HG02678 (cell line): ENCODE measurements around the gene ZNF346.
"Not testable (repeated sequence)": the region's sequence is repeated elsewhere in the genome, so short reads cannot be mapped to it uniquely, and the experiment has no call there.

Experiments
- ATAC-seq: cut with Tn5 transposase; IDR thresholded peaks from one replicate; pipeline ENCODE4 v1.9.1; 2021; ENCODE audit warnings: mild to moderate bottlenecking, moderate library complexity; ENCODE audit not compliant: unreplicated experiment

The ZNF346 gene

DNA sequence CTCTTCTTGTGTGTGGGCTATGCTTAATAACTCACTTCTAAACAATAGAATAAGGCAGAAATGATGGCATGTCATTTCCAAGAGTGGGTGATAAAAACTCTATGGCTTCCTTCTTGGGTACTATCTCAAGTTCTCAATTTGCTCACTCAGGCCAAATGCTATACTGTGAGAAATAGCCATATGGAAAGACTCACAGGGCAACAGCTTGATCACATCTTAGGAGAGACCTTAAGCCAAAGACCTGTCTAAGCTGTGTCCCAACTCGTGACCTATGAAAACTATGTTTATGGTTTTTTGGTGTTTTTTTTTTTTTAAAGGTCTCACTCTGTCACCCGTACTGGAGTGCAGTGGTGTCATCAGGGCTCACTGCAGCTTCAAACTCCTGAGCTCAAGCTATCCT lies 13.8 kb upstream of the ZNF346 start:
- no peak for ATAC-seq

DNA sequence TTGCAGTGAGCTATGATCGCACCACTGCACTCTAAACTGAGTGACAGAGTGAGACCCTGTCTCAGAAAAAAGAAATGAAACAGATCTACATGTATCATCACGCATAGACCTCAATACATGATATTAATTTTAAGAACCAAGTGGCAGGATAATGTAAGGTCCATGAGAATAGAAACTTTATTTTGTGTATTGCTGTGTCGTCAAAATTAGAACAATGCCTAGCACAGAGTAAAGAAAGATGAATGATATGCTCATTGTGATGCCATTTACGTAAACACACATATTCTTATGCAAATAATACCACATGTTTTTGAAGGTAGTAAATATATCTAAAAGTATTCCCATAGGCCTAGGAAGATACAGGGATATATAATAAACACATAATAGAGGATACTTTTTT lies 12.3 kb upstream of the ZNF346 start:
- ATAC-seq, result no peak

DNA sequence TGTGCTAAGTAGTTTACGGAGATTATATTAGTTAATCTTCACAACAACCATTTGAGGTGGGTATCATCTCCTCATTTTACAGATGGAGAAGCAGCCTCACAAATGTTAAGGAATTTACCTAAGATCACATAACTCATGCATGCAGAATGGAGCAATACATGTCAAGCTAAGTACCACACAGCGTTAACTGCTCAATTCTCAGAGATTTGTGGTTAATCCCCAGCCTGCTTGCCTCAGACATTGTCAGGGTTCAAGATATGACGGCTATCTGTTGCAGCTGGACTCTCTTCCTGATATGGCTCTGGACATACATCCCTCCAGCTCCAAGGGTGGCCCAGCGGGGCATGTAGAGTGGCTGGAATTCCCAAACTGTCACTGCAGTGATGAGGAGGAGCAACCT lies 7.3 kb upstream of the ZNF346 start:
- no peak for ATAC-seq

DNA sequence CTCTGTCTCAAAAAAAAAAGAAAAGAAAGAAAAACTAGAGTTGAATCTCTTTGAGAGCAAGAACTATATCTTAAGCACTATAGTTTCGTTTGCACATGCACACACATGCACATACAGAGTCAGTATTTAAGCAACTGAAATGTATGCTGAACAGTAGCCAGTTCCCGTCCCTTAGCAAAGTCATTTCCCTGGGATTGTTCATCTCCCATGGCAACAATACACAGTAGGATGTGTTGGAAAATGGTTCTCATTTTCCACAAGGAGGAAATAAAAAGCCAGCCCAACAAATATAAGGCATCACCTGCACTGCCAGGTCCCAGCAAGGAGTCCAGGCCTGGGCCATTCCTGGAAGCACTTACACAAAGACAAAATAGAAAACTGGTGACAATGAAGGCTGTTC lies 4.2 kb upstream of the ZNF346 start:
- no peak for ATAC-seq

DNA sequence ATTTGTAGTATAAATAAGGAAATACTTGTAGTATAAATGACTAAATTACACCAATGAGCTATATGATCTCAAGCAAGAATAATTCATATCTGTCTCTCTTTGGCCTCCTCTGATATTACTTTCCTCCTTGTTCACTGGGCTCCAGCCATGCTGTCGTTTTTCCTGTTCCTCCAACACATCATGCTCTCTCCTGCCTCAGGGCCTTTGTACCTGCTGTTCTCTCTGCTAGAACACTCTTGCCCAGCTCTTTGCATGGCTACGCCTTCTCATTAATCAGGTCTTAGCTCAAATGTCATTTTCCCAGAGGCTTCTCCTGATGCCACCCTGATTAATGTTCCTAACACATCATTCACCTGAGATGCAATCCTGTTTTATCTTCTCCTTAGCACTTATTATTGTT lies 2.5 kb upstream of the ZNF346 start:
- ATAC-seq, result no peak

DNA sequence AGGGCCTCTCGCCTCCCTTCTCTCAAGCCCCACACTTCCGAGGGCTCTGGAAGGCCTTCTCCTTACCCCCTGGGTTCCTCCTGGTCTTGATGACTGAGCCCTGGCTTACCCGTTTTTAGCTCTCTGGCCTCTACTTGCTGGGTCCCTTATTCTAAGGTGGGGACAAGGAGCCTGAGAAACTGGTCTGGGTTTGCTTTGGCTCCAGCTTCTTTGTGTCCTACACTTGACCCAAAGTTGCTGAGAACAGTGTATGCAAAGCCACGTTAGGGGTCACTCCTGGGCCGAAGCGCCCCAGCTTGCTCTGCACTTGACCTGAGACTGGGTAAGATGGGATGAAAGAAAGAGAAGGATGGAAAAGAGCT lies 788 bp downstream of the ZNF346 start:
- ATAC-seq, result peak; percentile 9

DNA sequence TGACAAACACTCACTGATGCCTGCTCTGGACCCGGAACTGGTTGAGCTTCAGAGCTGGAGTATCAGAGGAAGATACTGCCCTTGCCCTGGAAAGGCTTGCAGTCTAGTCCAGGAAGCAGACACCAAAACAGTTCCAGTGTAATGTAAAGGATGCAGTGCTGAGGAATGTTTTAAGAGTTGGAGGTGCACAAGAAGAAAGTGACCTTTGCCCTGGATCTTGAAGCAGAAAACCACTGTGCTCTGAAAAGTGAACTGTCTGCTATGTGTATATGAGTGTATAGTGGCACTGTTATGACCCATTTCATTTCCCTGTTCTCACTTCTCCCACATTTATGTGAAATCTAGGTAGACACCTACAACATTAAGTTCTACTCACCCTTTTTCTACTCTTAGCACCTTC lies 2.1 kb downstream of the ZNF346 start:
- ATAC-seq, result no peak

DNA sequence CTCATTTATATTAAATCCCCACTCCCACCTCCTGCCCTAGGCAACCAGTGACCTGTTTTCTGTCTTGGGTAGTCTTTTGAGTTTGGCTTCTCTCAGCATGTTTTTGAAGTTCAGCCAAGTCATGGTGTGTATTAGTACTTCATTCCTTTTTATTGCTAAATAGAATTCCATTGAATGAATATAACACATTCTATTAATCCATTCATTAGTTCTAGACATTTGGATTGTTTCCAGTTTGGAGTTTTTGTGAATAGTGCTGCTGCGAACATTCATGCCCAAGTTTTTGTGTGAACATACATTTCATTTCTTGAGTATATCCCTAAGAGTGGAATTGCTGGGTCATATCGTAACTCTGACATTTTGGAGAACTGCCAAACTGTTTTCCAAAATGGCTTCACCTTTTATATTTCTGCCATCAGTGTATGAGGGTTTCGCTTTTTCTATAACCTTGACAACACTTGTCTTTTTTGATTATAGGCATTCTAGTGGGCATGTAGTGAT lies 2.7 kb downstream of the ZNF346 start:
- no peak for ATAC-seq

DNA sequence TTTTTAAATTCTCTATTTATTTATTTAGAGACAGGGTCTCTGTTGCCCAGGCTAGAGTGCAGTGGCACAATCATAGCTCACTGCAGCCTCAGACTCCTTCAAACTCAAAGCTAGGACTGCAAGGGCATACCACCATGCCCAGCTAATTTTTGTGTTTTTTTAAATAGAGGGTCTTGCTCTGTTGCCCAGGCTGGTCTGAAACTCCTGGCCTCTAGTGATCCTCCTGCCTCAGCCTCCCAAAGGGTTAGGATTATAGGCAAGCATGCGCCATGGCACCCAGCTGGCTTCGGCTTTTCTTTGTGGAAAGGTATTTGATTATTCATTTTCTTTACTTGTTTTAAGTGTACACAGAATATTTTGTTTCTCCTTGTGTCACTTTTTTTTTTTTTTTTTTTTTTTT lies 5.2 kb downstream of the ZNF346 start:
- ATAC-seq, result no peak

DNA sequence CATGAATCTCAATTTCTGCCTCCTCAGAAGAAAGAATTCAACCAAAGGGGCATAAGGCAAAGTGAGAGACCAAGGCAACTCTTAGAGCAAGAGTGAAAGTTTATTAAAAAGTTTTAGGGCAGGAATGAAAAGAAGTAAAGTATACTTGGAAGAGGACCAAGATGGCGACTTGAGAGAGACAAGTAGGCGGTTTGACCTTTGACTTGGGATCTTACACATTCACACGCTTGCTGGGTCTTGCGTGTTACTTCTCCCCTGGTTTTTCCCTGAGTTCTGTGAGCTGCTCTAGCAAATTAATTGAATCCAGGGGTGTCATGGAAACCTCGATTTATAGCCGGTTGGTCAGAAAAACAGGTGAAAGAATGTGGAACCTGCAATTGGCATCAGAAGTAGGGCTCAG lies 7.0 kb downstream of the ZNF346 start:
- ATAC-seq, result no peak

DNA sequence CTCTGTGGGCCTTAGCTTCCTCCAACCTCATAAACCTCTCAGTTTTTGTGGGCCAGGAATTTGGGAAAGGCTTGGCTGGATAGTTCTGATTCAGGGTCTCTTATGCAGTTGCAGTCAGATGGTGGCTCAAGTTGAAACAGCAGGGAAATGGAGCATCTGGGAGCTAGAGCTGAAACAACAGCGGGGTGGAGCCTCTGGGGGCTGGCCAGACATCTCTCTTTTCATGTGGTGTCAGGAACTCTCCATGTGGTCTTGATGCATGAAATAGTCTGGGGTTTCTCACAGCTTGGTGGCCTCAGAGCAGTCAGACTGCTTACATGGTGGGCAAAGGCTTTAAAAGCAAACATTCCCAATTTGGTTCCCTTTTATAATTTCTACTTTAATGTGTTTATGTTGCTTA lies 13.5 kb downstream of the ZNF346 start:
- ATAC-seq, result no peak

DNA sequence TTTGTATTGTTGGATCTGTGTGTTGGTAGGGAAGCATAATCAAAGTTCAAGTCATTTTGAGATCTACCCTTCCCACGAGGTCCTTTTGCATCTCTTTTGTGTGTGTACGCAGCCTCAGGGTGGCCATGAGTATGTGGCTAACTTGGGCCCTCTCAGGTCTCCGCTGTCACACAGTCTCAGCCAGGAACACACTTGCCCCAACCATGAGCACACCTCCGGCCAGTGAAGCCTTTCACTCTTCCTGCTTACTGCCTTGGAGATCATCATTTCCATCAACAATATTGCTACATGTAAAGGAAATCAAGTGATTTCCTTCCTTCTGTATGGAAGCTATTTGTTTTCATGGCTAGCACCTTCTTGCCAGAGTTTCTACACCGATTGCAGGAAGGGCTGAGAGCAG lies 13.9 kb downstream of the ZNF346 start:
- ATAC-seq, result no peak

DNA sequence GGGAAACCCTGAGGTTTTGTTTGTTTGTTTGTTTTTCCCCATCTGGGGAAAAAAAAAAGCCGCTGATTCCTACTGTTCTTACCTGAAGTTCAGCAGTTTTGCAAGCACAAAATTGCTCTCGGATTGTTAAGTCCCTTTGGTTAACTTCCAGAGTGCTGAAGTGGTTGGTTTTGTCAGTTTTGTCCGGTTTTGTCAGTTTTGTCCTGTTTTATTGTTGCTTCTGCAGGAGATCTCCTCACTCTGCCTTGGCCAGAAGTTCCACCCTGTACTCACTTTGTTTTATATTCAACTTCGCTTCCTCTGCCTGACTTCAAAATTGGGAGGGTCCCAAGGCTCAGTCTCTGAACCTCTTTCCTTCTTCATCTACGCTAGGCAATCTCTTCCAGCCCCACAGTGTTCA lies 14.4 kb downstream of the ZNF346 start:
- no peak for ATAC-seq

DNA sequence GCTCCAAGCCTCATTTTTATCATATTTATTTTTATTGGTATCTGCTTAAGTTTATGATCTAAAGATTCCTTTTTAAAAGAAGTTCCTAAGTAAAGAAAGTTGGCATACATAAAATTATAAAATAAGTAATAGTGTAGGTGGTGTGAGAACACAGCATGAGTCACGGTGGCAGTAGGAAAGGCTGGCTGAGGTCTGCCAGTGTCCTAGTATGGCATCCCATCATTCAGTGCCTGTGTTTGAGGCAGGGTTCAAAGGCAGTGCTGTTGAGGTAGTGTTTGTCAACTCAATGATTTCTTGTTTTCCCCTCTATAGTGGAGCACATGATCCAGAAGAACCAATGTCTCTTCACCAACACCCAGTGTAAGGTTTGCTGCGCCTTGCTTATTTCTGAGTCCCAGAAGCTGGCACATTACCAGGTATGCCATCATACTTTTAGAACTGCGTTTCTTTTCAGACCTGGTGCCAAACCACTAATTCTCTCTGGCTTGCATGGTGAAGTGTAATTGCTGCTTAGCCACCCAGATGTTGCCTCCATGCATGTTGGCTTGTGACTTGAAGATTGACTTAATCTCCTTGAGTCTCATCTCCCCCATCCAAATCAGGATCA lies 18.4 kb downstream of the ZNF346 start:
- ATAC-seq, result no peak

DNA sequence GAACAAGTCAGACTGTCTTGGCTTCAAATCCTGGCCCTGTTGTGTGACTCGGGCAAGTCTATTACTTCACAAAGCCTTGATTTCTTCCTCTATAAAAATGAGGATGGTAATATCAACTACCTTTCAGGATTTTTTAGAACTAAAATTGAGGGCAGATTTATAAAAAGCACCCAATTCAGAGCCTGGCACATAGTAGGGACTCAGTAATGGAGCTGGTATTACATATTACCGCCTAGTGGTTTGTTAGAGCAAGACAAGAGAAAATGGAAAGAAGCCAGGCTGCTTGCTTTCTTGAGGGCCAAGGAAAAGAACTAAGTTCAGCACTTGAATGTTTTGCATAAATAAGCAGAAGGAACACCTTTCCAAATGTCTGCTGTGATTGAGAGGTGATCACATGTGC lies 19.4 kb downstream of the ZNF346 start:
- no peak for ATAC-seq

DNA sequence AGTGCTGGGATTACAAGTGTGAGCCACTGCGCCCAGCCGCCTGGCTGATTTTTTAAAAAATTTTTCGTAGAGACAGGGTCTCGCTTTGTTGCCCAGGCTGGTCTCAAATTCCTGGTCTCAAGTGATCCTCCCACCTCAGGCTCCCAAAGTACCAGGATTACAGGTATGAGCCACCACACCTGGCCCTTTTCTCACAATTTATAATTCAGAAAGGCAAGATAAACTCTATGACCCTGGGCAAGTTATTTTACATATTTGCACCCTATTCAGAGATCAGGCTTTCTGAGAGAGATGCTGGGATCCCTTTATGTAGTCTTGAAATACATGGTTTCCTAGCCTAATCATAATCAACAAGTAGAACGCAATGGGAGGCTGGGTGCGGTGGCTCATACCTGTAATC lies 20.6 kb downstream of the ZNF346 start:
- no peak for ATAC-seq

DNA sequence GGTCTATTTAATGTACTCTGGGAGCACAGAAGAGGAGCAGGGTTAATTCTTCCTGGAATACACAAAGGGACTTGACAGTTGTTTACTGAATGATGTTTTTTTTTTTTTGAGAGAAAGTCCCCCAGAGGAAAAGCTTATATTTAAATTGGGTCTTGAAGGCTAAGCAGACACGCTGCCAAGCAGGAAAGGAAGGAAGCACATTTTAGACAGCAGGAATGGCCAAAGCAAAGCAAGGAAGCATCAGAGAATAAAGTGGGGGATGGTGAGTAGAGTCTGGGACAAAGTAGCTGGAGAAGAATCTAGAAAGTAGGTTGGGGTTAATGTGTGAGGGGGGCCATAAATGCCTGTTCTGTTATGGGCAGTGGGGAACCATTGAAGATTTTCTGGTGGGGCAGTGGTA lies 21.5 kb downstream of the ZNF346 start:
- ATAC-seq, result no peak

DNA sequence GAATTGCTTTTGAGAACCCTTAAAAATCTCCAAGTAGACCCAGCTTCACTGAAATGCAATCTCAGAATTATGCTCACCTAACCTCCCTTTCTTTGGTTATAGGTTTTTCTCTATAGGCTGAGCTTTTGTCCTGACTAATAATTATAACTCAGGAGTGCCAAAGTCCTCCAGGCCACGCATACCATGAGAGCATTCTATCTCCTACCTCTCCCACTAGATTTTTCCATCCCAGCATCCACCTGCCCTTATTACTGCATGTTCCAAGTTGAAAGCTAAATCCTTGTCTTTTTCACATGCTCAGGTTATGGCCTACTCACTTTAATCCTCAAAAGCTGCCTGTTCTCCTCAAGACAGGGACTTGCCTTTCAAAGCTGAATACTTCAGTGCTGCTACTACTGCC lies 22.1 kb downstream of the ZNF346 start:
- no peak for ATAC-seq

DNA sequence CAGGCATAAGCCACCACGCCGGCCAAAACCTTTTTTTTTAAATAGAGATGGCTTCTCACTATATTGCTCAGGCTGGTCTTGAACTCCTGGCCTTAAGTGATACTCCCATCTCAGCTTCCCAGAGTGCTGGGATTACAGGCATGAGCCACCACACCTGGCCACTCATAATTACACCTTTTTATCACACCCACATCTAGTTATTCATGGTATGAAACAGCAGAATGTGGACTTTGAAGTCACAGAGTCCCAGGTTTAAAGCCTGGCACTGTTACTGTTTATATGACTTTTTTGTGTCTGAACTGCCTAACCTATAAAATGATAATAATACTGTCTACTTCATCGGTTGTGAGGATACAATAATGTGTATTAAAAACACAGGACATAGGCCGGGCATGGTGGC lies 23.1 kb downstream of the ZNF346 start:
- ATAC-seq, result no peak

DNA sequence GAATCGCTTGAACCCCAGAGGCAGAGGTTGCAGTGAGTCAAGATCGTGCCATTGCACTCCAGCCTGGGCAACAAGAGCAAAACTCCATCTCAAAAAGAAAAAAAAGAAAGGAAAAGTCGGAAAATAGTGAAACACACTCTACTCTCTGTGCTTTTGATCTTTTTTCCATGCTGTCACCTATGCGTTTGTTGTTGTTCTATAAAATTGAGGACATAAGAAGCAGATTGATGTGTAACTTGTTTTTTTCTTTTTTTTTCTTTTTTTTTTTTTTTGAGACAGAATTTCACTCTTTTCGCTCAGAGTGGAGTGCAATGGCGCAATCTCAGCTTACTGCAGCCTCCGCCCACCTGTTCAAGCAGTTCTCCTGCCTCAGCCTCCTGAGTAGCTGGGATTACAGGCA lies 26.0 kb downstream of the ZNF346 start:
- ATAC-seq, result not testable (repeated sequence)

DNA sequence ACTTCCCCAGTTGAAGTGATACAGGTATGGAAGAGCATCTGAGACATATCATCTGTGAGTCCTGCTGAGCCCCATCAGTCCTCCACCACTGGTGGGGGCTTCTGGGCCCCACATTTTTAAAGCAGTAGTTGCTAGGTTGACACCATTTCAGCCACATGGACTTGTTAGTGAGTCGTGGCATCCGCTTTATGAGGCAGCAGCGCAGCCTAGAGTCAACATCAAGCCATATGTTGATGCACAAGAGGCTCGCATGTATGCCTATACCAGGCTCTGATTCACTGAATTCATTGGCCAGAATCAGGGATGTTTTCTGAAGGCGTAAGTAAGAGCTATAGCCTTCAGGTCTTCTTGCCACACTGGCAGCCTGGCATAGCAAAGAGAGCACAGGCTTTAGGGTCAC lies 26.8 kb downstream of the ZNF346 start:
- no peak for ATAC-seq

DNA sequence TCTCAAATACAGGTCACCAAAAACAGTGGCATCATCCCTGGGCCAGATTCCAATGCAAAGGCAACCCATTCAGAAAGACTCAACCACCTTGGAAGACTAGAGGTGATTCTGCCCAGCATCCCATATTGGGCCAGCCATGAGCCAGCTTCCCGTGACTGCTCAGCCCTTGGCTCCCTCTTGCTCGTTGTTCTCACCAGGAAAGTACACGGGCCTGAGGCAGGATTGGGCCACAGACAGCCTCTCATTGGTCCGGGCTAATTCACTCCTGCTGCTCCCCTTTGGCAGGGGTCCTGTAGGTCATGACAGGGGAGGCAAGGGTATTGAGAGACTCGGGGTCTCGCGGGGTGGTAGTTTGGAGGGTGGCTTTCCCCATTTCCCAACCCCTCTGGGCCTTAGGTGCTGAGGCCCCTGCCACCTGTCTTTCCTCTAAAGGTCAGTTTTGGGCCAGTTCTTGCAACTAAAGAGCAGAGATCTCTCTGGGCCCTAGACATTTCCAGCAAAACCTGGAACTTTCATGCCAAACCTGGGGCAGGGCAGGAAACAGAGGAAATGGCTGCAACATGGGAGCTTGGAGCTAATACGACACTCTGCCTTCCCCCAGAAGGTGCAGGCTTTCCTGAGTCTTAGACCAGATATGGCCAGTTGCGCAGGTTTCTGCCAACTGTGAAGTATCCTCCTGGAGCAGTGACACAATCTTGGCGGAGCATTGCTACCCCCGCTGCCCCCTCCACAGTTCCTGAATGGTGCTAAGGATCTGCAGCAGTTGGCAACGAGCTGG lies 42.2 kb downstream of the ZNF346 start:
- ATAC-seq, result no peak

DNA sequence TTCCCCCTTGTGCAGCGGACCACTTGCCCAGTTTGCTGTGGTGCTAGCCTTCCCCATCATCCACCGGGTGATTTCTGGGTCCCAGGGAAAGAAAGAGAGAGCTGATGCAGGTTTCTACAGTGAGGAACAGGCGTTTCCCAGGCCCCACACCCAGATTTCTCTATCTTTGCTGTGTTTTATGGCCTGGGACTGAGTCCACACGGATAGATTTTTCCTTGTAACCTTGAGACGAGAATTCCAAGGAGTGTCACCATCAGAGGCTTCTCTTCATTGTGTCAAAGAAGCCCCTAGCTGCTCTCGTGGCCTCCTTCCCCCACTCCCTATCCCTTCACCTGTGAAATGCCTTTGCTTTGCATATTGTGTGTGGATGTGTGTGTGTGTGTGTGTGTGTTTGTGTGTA lies 43.0 kb downstream of the ZNF346 start:
- ATAC-seq, result no peak
